ENCODE results near the gene SLIRP.

DNA sequence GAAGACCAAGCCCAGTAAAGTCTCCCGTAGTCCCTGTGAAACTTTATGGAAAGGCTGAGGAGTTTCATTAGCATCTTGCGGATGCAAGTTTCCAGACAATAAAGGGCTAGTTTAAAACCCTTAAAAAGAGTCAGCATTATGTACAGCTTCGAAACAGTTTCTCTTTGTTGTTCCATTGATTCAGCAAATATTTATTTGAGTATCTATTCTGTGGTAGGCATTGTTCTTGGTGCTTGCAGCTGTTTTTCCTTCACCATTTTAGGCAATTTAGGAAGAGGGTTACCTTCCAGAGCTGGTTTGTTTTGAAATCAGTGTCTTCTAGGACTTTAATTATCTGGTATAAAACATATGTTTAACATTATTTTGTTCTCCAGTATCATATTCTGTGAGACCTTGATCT is 1.5 kb downstream of the SLIRP start:
- TF ChIP-seq, protein P1, sequence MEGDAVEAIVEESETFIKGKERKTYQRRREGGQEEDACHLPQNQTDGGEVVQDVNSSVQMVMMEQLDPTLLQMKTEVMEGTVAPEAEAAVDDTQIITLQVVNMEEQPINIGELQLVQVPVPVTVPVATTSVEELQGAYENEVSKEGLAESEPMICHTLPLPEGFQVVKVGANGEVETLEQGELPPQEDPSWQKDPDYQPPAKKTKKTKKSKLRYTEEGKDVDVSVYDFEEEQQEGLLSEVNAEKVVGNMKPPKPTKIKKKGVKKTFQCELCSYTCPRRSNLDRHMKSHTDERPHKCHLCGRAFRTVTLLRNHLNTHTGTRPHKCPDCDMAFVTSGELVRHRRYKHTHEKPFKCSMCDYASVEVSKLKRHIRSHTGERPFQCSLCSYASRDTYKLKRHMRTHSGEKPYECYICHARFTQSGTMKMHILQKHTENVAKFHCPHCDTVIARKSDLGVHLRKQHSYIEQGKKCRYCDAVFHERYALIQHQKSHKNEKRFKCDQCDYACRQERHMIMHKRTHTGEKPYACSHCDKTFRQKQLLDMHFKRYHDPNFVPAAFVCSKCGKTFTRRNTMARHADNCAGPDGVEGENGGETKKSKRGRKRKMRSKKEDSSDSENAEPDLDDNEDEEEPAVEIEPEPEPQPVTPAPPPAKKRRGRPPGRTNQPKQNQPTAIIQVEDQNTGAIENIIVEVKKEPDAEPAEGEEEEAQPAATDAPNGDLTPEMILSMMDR (IDR thresholded peaks at IDR 0.05; ENCODE audit: insufficient read depth, low read depth, low read length), result no peak
- TF ChIP-seq EZH2 (IDR thresholded peaks at IDR 0.05; ENCODE audit: insufficient read depth, low read length), result no peak
